ENCODE data around the gene LLGL2.

GRCh38 chr17:75595284-75595919, 69.9 kb downstream of the LLGL2 start:
- no peak for TF ChIP-seq POLR2A (IDR thresholded peaks at IDR 0.05)
- TF ChIP-seq EP300 (IDR thresholded peaks at IDR 0.05; ENCODE audit: low read depth), result no peak
- TF ChIP-seq POLR2AphosphoS5 (IDR thresholded peaks at IDR 0.05), result no peak
- no peak for TF ChIP-seq CTCF (IDR thresholded peaks at IDR 0.05)

All from transverse colon (tissue), 4 donors.